Hematopoietic multipotent progenitor cell treated with erythropoietin and hydrocortisone succinate and interleukin-3 and kit ligand, for 15 days (in vitro differentiated cells): ENCODE results near the gene FDX2.

Source experiments
- DNase-seq: peaks from one replicate; pipeline ENCODE4 v3.0.0-alpha.2; 2015; ENCODE audit warnings: low spot score

The FDX2 gene

GRCh38 chr19:10332965-10333757 lies 17.3 kb upstream of the FDX2 start, which contains the start of gene RAVER1:
RAVER1 (minus strand) TSS chr19:10333529; CDS start chr19:10333507, 22 bp downstream.
- peak; percentile 98 for DNase-seq

- DNase-seq, result no peak
These were observed 16.5 kb upstream of the FDX2 start for GRCh38 chr19:10332158-10332964.

GRCh38 chr19:10329555-10329954 lies 13.7 kb upstream of the FDX2 start:
- DNase-seq, result no peak

- DNase-seq, result no peak
These were observed 13.0 kb upstream of the FDX2 start for GRCh38 chr19:10328558-10329429.

- DNase-seq, result no peak
These were observed 12.0 kb upstream of the FDX2 start for GRCh38 chr19:10327793-10328192.

- DNase-seq, result no peak
These were observed 9.9 kb upstream of the FDX2 start for GRCh38 chr19:10325732-10326131.

GRCh38 chr19:10321874-10322835 lies 6.3 kb upstream of the FDX2 start:
- DNase-seq, result no peak

GRCh38 chr19:10321417-10321797 lies 5.6 kb upstream of the FDX2 start:
- DNase-seq, result no peak

- DNase-seq, result no peak
These were observed 5.0 kb upstream of the FDX2 start for GRCh38 chr19:10320602-10321416.

GRCh38 chr19:10318807-10319682 lies 3.2 kb upstream of the FDX2 start:
- no peak for DNase-seq

GRCh38 chr19:10317857-10318462 lies 2.1 kb upstream of the FDX2 start:
- DNase-seq, result no peak

- DNase-seq, result no peak
These were observed 1.4 kb upstream of the FDX2 start for GRCh38 chr19:10317045-10317856.

GRCh38 chr19:10316229-10317044 lies 622 bp upstream of the FDX2 start:
- DNase-seq, result peak; percentile 69

- DNase-seq, result no peak
These were observed 6.4 kb downstream of the FDX2 start, which contains the start of gene ZGLP1 for GRCh38 chr19:10309423-10309822. ZGLP1 (minus strand) TSS chr19:10309815.

GRCh38 chr19:10306327-10306726 lies 9.5 kb downstream of the FDX2 start:
- DNase-seq, result no peak

- no peak for DNase-seq
These were observed 10.5 kb downstream of the FDX2 start for GRCh38 chr19:10305139-10305806.
